Measurements from ENCODE around the gene ADCY3.

The ADCY3 gene

GRCh38 chr2:24852431-24853020, 67.5 kb downstream of the ADCY3 start:
- TF ChIP-seq TEAD4 (IDR thresholded peaks at IDR 0.05), result no peak
- no peak for TF ChIP-seq RAD21 (IDR thresholded peaks at IDR 0.05; ENCODE audit: low read depth)
- no peak for TF ChIP-seq EP300 (IDR thresholded peaks at IDR 0.05; ENCODE audit: borderline replicate concordance)
- TF ChIP-seq TCF12 (IDR thresholded peaks at IDR 0.05; ENCODE audit: low read depth), result no peak
- TF ChIP-seq CEBPB (IDR thresholded peaks at IDR 0.05), result no peak
- no peak for TF ChIP-seq CREB1 (IDR thresholded peaks at IDR 0.05; ENCODE audit: low read depth)
- no peak for TF ChIP-seq MAX (IDR thresholded peaks at IDR 0.05)
- TF ChIP-seq NFIC (IDR thresholded peaks at IDR 0.05), result no peak
- no peak for TF ChIP-seq FOXM1 (IDR thresholded peaks at IDR 0.05; ENCODE audit: borderline replicate concordance, low read depth)
- TF ChIP-seq USF1 (IDR thresholded peaks at IDR 0.05), result no peak
- no peak for TF ChIP-seq EGR1 (IDR thresholded peaks at IDR 0.05)
- TF ChIP-seq TAF1 (IDR thresholded peaks at IDR 0.05; ENCODE audit: low read depth), result no peak
- TF ChIP-seq YY1 (IDR thresholded peaks at IDR 0.05; ENCODE audit: low read depth), result no peak
- no peak for TF ChIP-seq ZBTB7A (IDR thresholded peaks at IDR 0.05; ENCODE audit: low read depth)
- no peak for TF ChIP-seq REST (IDR thresholded peaks at IDR 0.05; ENCODE audit: low read depth)

GRCh38 chr2:24852026-24852425, 68.0 kb downstream of the ADCY3 start:
- TF ChIP-seq EP300 (IDR thresholded peaks at IDR 0.05; ENCODE audit: borderline replicate concordance) (no peak), FOXM1 (IDR thresholded peaks at IDR 0.05; ENCODE audit: borderline replicate concordance, low read depth) (no peak)

- no peak for TF ChIP-seq EGR1 (IDR thresholded peaks at IDR 0.05)
- TF ChIP-seq TEAD4 (IDR thresholded peaks at IDR 0.05), result no peak
- no peak for TF ChIP-seq MAX (IDR thresholded peaks at IDR 0.05)
Measured at GRCh38 chr2:24850944-24851343, 69.1 kb downstream of the ADCY3 start.

- TF ChIP-seq RAD21 (IDR thresholded peaks at IDR 0.05; ENCODE audit: low read depth), result no peak
- no peak for TF ChIP-seq NFIC (IDR thresholded peaks at IDR 0.05)
- TF ChIP-seq TCF12 (IDR thresholded peaks at IDR 0.05; ENCODE audit: low read depth), result no peak
- TF ChIP-seq USF1 (IDR thresholded peaks at IDR 0.05), result no peak
- no peak for TF ChIP-seq YY1 (IDR thresholded peaks at IDR 0.05; ENCODE audit: low read depth)
- TF ChIP-seq TEAD4 (IDR thresholded peaks at IDR 0.05), result no peak
- TF ChIP-seq MAX (IDR thresholded peaks at IDR 0.05), result no peak
- no peak for TF ChIP-seq ZBTB7A (IDR thresholded peaks at IDR 0.05; ENCODE audit: low read depth)
- TF ChIP-seq CREB1 (IDR thresholded peaks at IDR 0.05; ENCODE audit: low read depth), result no peak
- no peak for TF ChIP-seq REST (IDR thresholded peaks at IDR 0.05; ENCODE audit: low read depth)
- TF ChIP-seq TAF1 (IDR thresholded peaks at IDR 0.05; ENCODE audit: low read depth), result no peak
- TF ChIP-seq CEBPB (IDR thresholded peaks at IDR 0.05), result no peak
- TF ChIP-seq FOXM1 (IDR thresholded peaks at IDR 0.05; ENCODE audit: borderline replicate concordance, low read depth), result no peak
- no peak for TF ChIP-seq EGR1 (IDR thresholded peaks at IDR 0.05)
- TF ChIP-seq EP300 (IDR thresholded peaks at IDR 0.05; ENCODE audit: borderline replicate concordance), result no peak
Measured at GRCh38 chr2:24845691-24846090, 74.3 kb downstream of the ADCY3 start.

- TF ChIP-seq CREB1 (IDR thresholded peaks at IDR 0.05; ENCODE audit: low read depth) (no peak), EP300 (IDR thresholded peaks at IDR 0.05; ENCODE audit: borderline replicate concordance) (no peak), ZBTB7A (IDR thresholded peaks at IDR 0.05; ENCODE audit: low read depth) (no peak), MAX (IDR thresholded peaks at IDR 0.05) (no peak), TAF1 (IDR thresholded peaks at IDR 0.05; ENCODE audit: low read depth) (no peak), FOXM1 (IDR thresholded peaks at IDR 0.05; ENCODE audit: borderline replicate concordance, low read depth) (no peak), YY1 (IDR thresholded peaks at IDR 0.05; ENCODE audit: low read depth) (no peak), EGR1 (IDR thresholded peaks at IDR 0.05) (no peak), NFIC (IDR thresholded peaks at IDR 0.05) (no peak), TCF12 (IDR thresholded peaks at IDR 0.05; ENCODE audit: low read depth) (no peak), TEAD4 (IDR thresholded peaks at IDR 0.05) (no peak), REST (IDR thresholded peaks at IDR 0.05; ENCODE audit: low read depth) (no peak), RAD21 (IDR thresholded peaks at IDR 0.05; ENCODE audit: low read depth) (no peak), CEBPB (IDR thresholded peaks at IDR 0.05) (no peak), USF1 (IDR thresholded peaks at IDR 0.05) (no peak)
Measured at GRCh38 chr2:24844023-24844685, 75.9 kb downstream of the ADCY3 start.
